ENCODE measurements around the gene RAB28. TPM values are rescaled to one million over a fixed set of nuclear protein-coding genes. Genes with fewer than 3 reads are reported as not detected.

The RAB28 gene
- total RNA-seq, 1 donor from 2014 or later = 19.3 TPM

DNA sequence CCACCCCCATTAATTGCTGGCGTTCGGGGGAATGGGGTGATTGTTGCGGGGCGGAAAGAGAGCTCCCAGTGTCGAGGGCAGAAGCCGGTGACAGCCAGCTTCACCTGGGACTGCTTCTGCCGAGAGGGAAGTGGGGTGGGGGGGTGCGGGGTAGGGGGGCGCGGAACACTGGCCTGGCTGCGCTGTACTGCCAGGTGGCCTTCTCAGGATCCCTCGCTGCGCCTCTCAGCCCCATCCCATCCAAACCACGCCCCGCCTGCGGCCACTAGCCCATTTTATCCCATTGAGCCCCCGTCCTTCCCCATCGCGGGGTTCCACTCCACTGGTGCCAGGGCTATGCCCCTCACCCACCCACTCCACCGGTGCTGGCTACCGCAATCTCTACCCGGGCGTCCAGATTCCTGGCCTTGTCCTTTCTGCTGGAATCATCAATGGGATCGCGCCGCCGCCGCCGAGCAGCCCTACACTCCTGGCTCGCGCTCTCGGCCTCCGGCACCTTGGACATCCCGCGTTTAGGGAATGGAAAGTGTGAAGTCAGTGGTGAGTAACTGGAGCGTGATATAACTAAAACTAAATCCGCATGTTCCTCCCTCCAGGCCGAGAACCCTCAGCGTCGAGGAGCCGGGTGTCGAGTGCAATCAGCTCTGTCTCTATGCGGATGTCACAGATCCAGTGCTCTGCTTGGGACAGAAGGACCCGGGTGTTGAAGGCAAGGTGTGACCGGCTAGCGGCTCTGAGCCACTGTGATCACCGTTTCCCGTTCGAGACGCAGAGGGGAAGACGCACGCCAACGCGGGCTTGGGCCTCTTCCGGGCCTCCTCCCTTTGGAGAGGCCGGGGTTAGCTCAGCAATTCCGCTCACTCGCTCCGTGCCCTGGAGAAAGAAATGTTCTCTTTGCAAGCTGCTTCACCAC, 39.7 kb upstream of the RAB28 start:
- Mint-ChIP-seq H3K27ac (no peak overlapping the region), H3K9me3 (no peaks in the 10 kb centered on the region)
- intact Hi-C loops (cut with micrococcal nuclease) = loop anchor here (1.0 kb wide), 1 partner anchor 21 kb away; no protein-coding TSS in a partner anchor

DNA sequence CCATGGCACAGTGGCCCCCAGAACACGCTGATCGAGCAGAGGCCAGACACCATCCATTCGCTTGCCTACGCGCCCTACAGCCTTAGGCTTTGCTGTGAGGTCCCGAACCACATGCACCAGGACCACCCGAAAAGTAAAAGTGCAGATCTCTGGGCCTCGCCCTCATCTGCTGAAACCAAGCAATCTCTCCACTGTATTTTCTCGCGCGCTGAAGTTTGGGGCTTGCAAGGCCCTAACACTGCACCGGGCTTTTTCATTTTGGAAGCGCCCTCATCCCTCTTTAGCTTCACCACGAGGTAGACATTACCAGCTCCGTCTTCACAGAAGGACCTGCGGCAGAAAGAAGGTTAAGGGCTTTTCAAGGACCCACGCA, 39.0 kb upstream of the RAB28 start:
- no peak overlapping the region for H3K27ac Mint-ChIP-seq
- H3K4me3 Mint-ChIP-seq = no peak overlapping the region
- peaks cover 74% of the 10 kb centered on the region for H3K27me3 Mint-ChIP-seq (ENCODE audit: insufficient read depth)
- H3K9me3 Mint-ChIP-seq = no peaks in the 10 kb centered on the region
- no peaks in the 10 kb centered on the region for H3K36me3 Mint-ChIP-seq (ENCODE audit: low read depth)
- DNase-seq (ENCODE audit: low spot score) = no peak
- intact Hi-C loops (cut with micrococcal nuclease) = loop anchor here (1.0 kb wide), 1 partner anchor 22 kb away; no protein-coding TSS in a partner anchor
- no peaks in the 10 kb centered on the region for H3K4me1 Mint-ChIP-seq (ENCODE audit: low read depth)

More for the DNA sequence above, 39.7 kb upstream of the RAB28 start:
- Mint-ChIP-seq H3K4me3 (no peak overlapping the region), H3K27me3 (ENCODE audit: insufficient read depth) (peaks cover 78% of the 10 kb centered on the region), H3K36me3 (ENCODE audit: low read depth) (no peaks in the 10 kb centered on the region), H3K4me1 (ENCODE audit: low read depth) (peaks cover 3% of the 10 kb centered on the region)
- no peak for DNase-seq (ENCODE audit: low spot score)

DNA sequence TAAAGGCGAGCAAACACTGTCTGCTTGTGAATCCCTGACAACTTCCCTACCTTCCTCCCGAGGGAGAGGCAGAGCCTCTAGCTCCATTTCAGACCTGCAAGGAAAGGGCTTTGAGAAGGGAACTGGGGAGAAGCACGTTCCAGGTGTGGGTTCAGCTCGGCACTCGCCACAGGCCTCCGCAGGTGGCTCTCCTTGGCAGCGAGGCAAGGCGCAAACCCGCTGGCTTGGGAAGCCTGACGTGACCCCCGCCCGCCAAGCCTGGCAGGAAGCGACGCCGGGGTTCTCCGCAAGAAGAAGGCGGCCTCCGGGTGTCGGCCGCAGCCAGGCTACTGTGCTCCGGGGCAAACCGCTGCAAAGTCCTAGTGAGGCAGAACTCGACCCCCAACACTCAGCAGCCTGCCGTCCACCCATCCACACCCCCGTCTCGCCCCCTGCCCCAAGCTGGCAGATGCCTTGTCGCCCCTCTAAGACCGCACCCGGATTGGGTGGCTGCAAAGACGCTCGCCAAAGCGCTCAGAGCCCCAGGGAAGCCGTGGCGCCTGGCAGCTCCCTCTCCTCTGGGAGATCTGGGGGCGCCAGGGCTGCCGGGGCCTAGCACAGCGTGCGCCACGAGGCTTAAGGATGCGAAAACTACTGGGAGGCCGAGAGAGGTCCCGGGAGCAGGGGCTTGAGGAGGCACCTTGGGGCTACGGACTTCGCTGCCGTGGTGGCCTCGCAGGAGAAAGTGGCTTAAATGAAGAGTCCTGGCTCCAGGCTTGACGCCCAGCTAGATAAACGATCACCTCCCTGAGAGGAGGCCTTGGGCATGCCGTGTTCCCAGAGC, 38.4 kb upstream of the RAB28 start:
- H3K4me1 Mint-ChIP-seq (ENCODE audit: low read depth) = no peaks in the 10 kb centered on the region
- intact Hi-C loops (cut with micrococcal nuclease) = loop anchor here (1.0 kb wide), 1 partner anchor 23 kb away; no protein-coding TSS in a partner anchor
- H3K27ac Mint-ChIP-seq = no peak overlapping the region
- no peak for DNase-seq (ENCODE audit: low spot score)
- no peak overlapping the region for H3K4me3 Mint-ChIP-seq
- H3K27me3 Mint-ChIP-seq (ENCODE audit: insufficient read depth) = peaks cover 69% of the 10 kb centered on the region
- no peaks in the 10 kb centered on the region for H3K9me3 Mint-ChIP-seq
- H3K36me3 Mint-ChIP-seq (ENCODE audit: low read depth) = no peaks in the 10 kb centered on the region

DNA sequence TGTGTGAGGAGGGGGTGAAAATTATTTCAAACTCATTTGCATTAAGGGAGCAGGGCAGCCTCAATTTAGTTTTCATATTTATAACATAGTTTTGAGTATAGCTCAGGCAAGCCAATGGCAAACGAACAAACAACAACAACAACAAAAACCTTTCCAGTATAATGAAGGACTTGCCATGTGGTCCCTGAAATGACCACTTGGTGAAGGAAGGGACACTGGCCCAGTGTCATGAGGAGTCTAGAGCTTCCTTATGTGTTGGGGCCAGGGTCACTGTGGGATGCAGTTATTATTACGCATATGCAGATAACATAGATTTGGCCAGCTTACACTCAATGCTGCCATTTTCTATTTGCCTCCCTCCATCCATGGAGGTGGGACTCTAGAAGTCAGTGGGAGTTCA, 36.9 kb upstream of the RAB28 start:
- DNase-seq (ENCODE audit: low spot score) = no peak
- Mint-ChIP-seq H3K9me3 (no peaks in the 10 kb centered on the region), H3K4me3 (no peak overlapping the region), H3K27ac (no peak overlapping the region), H3K4me1 (ENCODE audit: low read depth) (no peaks in the 10 kb centered on the region), H3K36me3 (ENCODE audit: low read depth) (no peaks in the 10 kb centered on the region), H3K27me3 (ENCODE audit: insufficient read depth) (peaks cover 62% of the 10 kb centered on the region)
- intact Hi-C loops (cut with micrococcal nuclease) = no loop called here

DNA sequence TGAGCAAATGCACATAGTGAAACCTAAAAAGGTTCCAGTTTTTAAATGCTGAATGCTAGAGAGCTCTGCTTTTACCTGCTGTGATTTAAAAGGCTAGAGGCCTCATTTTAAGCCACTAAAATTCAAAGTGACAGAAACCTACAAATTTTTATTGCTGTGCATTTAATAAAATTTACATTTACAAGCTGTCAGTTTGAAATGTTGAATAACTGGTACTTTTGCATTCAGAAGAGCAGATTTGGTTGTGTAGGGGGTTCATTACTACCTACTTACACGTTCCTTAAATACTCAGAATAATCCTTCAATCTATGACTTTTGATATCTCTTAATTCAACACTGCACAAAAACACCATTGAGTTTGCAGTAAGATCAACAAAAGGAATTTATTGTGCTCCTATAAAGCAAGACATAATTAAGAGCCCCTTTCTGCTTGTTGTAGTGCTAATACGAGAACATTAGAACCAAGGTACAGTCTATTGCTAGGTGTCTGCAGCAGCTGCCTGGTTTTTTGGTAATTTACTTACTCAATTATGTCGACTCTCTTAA, 32.2 kb upstream of the RAB28 start:
- no peak overlapping the region for H3K27ac Mint-ChIP-seq
- no peaks in the 10 kb centered on the region for H3K9me3 Mint-ChIP-seq
- H3K36me3 Mint-ChIP-seq (ENCODE audit: low read depth) = no peaks in the 10 kb centered on the region
- intact Hi-C loops (cut with micrococcal nuclease) = no loop called here
- DNase-seq (ENCODE audit: low spot score) = no peak
- no peak overlapping the region for H3K4me3 Mint-ChIP-seq
- H3K4me1 Mint-ChIP-seq (ENCODE audit: low read depth) = no peaks in the 10 kb centered on the region
- H3K27me3 Mint-ChIP-seq (ENCODE audit: insufficient read depth) = peaks cover 36% of the 10 kb centered on the region

DNA sequence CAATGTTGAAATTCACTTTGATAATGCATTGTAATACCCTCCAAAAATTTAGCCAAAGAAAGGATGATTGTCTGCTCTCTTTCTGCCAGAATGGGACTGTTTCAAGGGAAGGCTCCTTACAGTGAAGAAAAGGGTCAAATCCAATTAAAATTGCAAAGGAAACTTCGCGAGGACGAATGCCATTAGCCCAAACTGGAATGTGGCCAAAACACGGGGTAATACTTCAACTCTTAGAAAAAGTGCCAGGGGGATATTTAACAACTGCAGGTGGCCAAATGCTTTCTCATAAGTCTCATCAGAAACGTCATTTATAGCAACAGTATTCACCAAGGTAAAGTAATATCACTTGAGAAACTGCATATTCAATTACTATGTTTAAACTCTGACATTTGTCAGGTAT, 31.1 kb upstream of the RAB28 start:
- Mint-ChIP-seq H3K27ac (no peak overlapping the region), H3K4me3 (no peak overlapping the region), H3K36me3 (ENCODE audit: low read depth) (no peaks in the 10 kb centered on the region), H3K4me1 (ENCODE audit: low read depth) (no peaks in the 10 kb centered on the region), H3K9me3 (no peaks in the 10 kb centered on the region), H3K27me3 (ENCODE audit: insufficient read depth) (peaks cover 33% of the 10 kb centered on the region)
- no peak for DNase-seq (ENCODE audit: low spot score)
- intact Hi-C loops (cut with micrococcal nuclease) = no loop called here

DNA sequence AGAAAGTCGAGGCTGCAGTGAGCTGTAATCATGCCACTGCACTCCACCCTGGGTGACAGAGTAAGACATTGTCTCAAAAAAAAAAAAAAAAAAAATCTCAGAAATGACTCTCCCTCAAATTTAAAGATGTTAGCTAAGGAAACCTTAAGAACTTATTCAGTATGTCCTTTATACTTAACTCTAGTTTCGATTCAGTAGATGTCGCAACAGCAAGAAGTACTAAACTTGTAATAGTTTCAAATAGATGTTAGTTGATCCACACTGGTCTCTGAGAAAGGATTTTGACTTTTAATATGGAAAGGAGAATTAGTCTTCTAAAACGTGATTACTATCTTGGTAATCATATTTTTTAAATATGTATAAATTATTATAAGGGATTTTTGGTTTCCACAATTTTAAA, 30.6 kb upstream of the RAB28 start:
- Mint-ChIP-seq H3K36me3 (ENCODE audit: low read depth) (no peaks in the 10 kb centered on the region), H3K27me3 (ENCODE audit: insufficient read depth) (peaks cover 31% of the 10 kb centered on the region)
- intact Hi-C loops (cut with micrococcal nuclease) = no loop called here

DNA sequence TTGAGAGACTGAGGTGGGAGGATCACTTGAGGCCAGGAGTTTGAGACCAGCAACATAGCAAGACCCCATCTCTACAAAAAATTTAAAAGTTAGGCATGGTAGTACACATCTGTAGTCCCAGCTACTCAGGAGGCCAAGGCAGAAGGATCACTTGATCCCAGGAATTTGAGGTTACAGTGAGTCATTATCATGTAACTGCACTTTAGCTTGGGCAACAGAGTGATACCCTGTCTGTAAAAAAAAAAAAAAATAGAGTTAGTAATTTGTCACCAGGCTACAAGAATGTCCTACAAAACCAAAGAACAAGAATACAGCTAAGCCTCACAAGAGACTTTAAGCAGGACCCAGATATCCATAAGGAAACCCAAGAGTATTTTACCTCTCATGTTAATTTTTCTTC, 27.0 kb upstream of the RAB28 start:
- no peak for DNase-seq (ENCODE audit: low spot score)
- H3K27ac Mint-ChIP-seq = no peak overlapping the region
- no peak overlapping the region for H3K4me3 Mint-ChIP-seq
- no peaks in the 10 kb centered on the region for H3K9me3 Mint-ChIP-seq
- no peaks in the 10 kb centered on the region for H3K4me1 Mint-ChIP-seq (ENCODE audit: low read depth)
- H3K27me3 Mint-ChIP-seq (ENCODE audit: insufficient read depth) = peaks cover 20% of the 10 kb centered on the region
- intact Hi-C loops (cut with micrococcal nuclease) = no loop called here
- no peaks in the 10 kb centered on the region for H3K36me3 Mint-ChIP-seq (ENCODE audit: low read depth)

More for the DNA sequence above, 30.6 kb upstream of the RAB28 start:
- no peak overlapping the region for H3K27ac Mint-ChIP-seq
- H3K4me3 Mint-ChIP-seq = no peak overlapping the region
- no peaks in the 10 kb centered on the region for H3K4me1 Mint-ChIP-seq (ENCODE audit: low read depth)
- H3K9me3 Mint-ChIP-seq = no peaks in the 10 kb centered on the region
- no peak for DNase-seq (ENCODE audit: low spot score)

DNA sequence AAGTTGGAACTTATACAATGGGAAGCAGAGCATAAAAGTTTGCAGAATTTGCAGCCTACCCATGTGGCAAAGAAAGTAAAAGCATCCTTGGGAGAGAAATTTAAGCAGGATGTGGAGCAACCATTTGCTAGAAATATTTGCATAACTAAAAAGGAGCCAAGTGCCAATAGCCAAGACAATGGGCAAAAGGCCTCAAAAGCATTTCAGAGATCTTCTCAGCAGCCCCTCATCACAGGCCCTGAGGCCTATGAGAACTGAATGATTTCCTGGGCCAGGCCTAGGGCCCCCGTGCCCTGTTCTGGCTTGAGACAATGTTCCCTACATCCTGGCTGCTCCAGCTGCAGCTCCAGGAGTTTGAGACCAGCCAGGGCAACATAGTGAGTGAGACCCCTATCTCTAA, 25.3 kb upstream of the RAB28 start:
- peaks cover 18% of the 10 kb centered on the region for H3K27me3 Mint-ChIP-seq (ENCODE audit: insufficient read depth)
- no peaks in the 10 kb centered on the region for H3K9me3 Mint-ChIP-seq
- H3K4me3 Mint-ChIP-seq = no peak overlapping the region
- H3K36me3 Mint-ChIP-seq (ENCODE audit: low read depth) = no peaks in the 10 kb centered on the region
- intact Hi-C loops (cut with micrococcal nuclease) = no loop called here
- DNase-seq (ENCODE audit: low spot score) = no peak
- H3K27ac Mint-ChIP-seq = no peak overlapping the region
- no peaks in the 10 kb centered on the region for H3K4me1 Mint-ChIP-seq (ENCODE audit: low read depth)

DNA sequence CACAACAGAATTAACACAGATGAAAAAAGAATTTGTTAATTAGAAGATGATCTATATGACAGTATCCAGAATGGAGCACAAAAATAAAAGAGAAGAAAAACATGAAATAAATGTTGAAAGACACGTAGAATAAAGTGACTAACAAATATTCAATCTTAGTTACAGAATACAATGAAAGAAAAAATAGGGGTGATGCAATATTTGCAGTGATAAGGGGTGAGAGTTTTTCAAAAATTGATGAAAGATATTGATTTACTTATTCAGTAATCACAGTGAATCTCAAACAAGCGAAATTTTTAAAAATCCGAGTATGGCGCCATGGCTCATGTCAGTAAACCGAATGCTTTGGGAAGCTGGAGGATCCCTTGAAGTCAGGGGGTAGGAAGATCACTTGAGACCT, 20.2 kb upstream of the RAB28 start:
- Mint-ChIP-seq H3K27ac (no peak overlapping the region), H3K36me3 (ENCODE audit: low read depth) (no peaks in the 10 kb centered on the region), H3K4me1 (ENCODE audit: low read depth) (no peaks in the 10 kb centered on the region), H3K9me3 (no peaks in the 10 kb centered on the region), H3K27me3 (ENCODE audit: insufficient read depth) (peaks cover 16% of the 10 kb centered on the region), H3K4me3 (no peak overlapping the region)
- intact Hi-C loops (cut with micrococcal nuclease) = no loop called here
- DNase-seq (ENCODE audit: low spot score) = no peak

DNA sequence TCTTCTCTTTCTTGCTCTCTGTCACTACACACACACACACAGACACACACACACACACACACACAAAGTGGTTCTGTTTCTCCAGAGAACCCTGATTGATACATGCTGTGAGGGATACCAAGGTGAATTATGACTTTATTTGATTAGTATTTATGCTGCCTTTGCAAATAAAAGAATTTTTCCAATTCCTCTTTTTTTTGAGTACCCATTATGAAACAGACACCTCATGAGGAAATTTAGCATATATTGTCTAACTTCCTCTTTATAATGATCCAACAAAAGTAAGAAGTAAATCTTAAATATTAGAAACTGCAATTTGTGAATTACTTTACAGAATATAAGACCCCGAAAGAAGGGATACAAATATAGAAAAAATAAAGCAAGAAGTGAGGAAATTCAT, 14.3 kb upstream of the RAB28 start:
- Mint-ChIP-seq H3K36me3 (ENCODE audit: low read depth) (no peaks in the 10 kb centered on the region), H3K27ac (no peak overlapping the region), H3K9me3 (no peaks in the 10 kb centered on the region), H3K4me3 (no peak overlapping the region), H3K27me3 (ENCODE audit: insufficient read depth) (peaks cover 24% of the 10 kb centered on the region), H3K4me1 (ENCODE audit: low read depth) (no peaks in the 10 kb centered on the region)
- DNase-seq (ENCODE audit: low spot score) = no peak
- intact Hi-C loops (cut with micrococcal nuclease) = no loop called here

DNA sequence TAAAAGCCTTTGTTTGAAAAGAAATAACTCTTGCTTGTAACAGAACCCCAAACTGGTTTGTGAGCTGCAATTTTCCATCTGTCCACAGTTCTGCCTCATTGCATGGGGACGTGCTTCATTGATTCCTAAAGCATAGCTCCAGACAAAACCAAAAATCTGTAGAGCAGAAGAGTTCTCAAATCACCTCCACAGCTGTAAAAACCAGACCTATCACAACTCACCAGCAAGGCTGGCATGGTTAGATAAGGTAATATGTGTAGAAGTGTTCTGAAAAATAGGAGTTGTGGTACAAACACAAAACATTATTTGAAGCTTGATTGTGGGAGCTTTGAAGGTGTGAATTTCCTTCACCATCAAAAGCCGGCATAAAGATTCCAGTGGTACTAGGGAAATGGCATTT, 12.5 kb upstream of the RAB28 start:
- Mint-ChIP-seq H3K4me1 (ENCODE audit: low read depth) (no peaks in the 10 kb centered on the region), H3K36me3 (ENCODE audit: low read depth) (no peaks in the 10 kb centered on the region), H3K27me3 (ENCODE audit: insufficient read depth) (peaks cover 29% of the 10 kb centered on the region), H3K27ac (no peak overlapping the region), H3K4me3 (no peak overlapping the region), H3K9me3 (no peaks in the 10 kb centered on the region)
- no peak for DNase-seq (ENCODE audit: low spot score)
- intact Hi-C loops (cut with micrococcal nuclease) = no loop called here

DNA sequence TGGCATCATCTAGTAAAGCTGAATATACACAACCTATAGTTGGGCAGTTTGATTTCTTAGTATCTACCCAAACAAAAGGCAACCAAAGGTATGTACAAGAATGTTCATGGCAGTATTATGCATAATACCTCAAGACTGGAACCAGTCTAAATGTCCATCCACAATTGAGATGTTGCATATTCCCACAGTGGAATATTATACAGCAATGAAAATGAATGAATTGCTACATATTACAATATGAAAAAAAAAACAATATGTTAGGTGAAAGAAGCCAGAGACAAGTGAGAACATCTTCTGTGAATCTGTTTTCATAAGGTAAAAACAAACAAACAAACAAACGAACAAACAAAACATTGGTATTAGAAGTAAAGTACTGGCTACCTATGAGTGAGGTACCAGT, 11.6 kb upstream of the RAB28 start:
- H3K4me1 Mint-ChIP-seq (ENCODE audit: low read depth) = no peaks in the 10 kb centered on the region
- H3K27ac Mint-ChIP-seq = no peak overlapping the region
- no peaks in the 10 kb centered on the region for H3K36me3 Mint-ChIP-seq (ENCODE audit: low read depth)
- H3K4me3 Mint-ChIP-seq = no peak overlapping the region
- intact Hi-C loops (cut with micrococcal nuclease) = no loop called here
- no peaks in the 10 kb centered on the region for H3K9me3 Mint-ChIP-seq
- peaks cover 33% of the 10 kb centered on the region for H3K27me3 Mint-ChIP-seq (ENCODE audit: insufficient read depth)
- no peak for DNase-seq (ENCODE audit: low spot score)

Data from activated T-helper 1 cell treated with anti-CD3 and anti-CD28 coated beads, Interleukin-12 subunit alpha, Interleukin-12 subunit beta, Interleukin-2, Interleukin-4 antibody, amounts not matched to agents 30 ng/mL and 10 ng/mL and 1 ng/mL, durations not matched to agents 14 hours and 24 hours and 36 hours (primary cell).